Kidney (tissue), 14 donors: ENCODE results near the gene PDGFRB. TPM values are rescaled to one million over a fixed set of nuclear protein-coding genes. Genes with fewer than 3 reads are reported as not detected.

Experiments used
- DNase-seq, 5 donors: peaks; one replicate each; pipeline ENCODE4 v3.0.0-alpha.2; 2013 to 2020
- FAIRE-seq: peaks from 2 replicates; lab custom pipeline; 2012; peaks lifted over from hg19 to GRCh38; lab: Jason Lieb, UNC
- H3K27ac ChIP-seq, 2 donors: one replicate each; pipeline ENCODE4 v1.7.0; 2013; ENCODE audit warnings: low read depth in 2 of 2, low read length in 2 of 2, inconsistent platforms in 1 of 2
- H3K27me3 ChIP-seq: one replicate; pipeline ENCODE4 v1.7.1; 2013; ENCODE audit warnings: low read length, inconsistent platforms; ENCODE audit not compliant: control insufficient read depth, insufficient read depth
- H3K36me3 ChIP-seq, 3 donors: one replicate each; pipeline versions ENCODE4 v1.7.0 to v1.7.1; 2013; ENCODE audit warnings: low read length in 3 of 3, control low read depth in 1 of 3, inconsistent platforms in 1 of 3; ENCODE audit not compliant: insufficient read depth in 3 of 3, control insufficient read depth in 2 of 3
- H3K4me1 ChIP-seq, 3 donors: one replicate each; pipeline versions ENCODE4 v1.7.0 to v1.7.1; 2013; ENCODE audit warnings: low read length in 3 of 3, inconsistent platforms in 1 of 3, low read depth in 1 of 3; ENCODE audit not compliant: control insufficient read depth in 2 of 3, insufficient read depth in 2 of 3
- H3K4me3 ChIP-seq, 3 donors: one replicate each; pipeline versions ENCODE4 v1.7.0 to v1.8.1; 2013; ENCODE audit warnings: low read length in 3 of 3, control low read depth in 1 of 3, inconsistent platforms in 1 of 3
- H3K9ac ChIP-seq, 3 donors: one replicate each; pipeline versions ENCODE4 v1.7.0 to v1.7.1; 2013; ENCODE audit warnings: low read length in 3 of 3, control low read depth in 1 of 3, inconsistent platforms in 1 of 3
- H3K9me3 ChIP-seq, 3 donors: one replicate each; pipeline versions ENCODE4 v1.7.0 to v1.7.1; 2013; ENCODE audit warnings: low read length in 3 of 3, control low read depth in 1 of 3, inconsistent platforms in 1 of 3; ENCODE audit not compliant: control insufficient read depth in 2 of 3, insufficient read depth in 1 of 3
- intact Hi-C: fragments of 100-400 bp; cut with DNase I; formaldehyde crosslinking; loops from one replicate; pipeline ENCODE4 v1.11.1; 2022
- polyA plus RNA-seq: library from polyadenylated mRNA; stranded (reverse); fragments of 350-450 nt; fragmentation: Illumina TruSeq; extraction: RNeasy Lipid Tissue Mini Kit (QIAGEN cat#74804); gene quantifications from one replicate; pipeline ENCODE4 v1.2.3, GENCODE V29; 2014; ENCODE audit warnings: low read depth, low replicate concordance; ENCODE audit not compliant: insufficient read depth
- total RNA-seq: library from RNA; stranded (reverse); fragmentation: NEBNext Ultra II Directional; extraction: Animal tissue kit (Norgen Biotek cat#: 25700); gene quantifications from one replicate; pipeline ENCODE4 v1.2.1, GENCODE V29; 2021
- TF ChIP-seq, protein P1 (sequence below): IDR thresholded peaks from 3 replicates; pipeline ENCODE4 v1.5.1; 2012; ENCODE audit warnings: mild to moderate bottlenecking, moderate library complexity, borderline replicate concordance; ENCODE audit not compliant: insufficient read depth; ENCODE audit errors: extremely low read depth
- donor health status: control.
- donor health status: control.
- donor health status: control.
- donor health status: control.
- donor health status: control.
- donor health status: DM: yes; HTN: yes; CAD: no.
- donor health status: Normal renal cell carcinoma (clear cell type).

The PDGFRB gene
- total and polyA plus RNA-seq, 2 donors from 2014 or later = 50.4 to 104 TPM

DNA sequence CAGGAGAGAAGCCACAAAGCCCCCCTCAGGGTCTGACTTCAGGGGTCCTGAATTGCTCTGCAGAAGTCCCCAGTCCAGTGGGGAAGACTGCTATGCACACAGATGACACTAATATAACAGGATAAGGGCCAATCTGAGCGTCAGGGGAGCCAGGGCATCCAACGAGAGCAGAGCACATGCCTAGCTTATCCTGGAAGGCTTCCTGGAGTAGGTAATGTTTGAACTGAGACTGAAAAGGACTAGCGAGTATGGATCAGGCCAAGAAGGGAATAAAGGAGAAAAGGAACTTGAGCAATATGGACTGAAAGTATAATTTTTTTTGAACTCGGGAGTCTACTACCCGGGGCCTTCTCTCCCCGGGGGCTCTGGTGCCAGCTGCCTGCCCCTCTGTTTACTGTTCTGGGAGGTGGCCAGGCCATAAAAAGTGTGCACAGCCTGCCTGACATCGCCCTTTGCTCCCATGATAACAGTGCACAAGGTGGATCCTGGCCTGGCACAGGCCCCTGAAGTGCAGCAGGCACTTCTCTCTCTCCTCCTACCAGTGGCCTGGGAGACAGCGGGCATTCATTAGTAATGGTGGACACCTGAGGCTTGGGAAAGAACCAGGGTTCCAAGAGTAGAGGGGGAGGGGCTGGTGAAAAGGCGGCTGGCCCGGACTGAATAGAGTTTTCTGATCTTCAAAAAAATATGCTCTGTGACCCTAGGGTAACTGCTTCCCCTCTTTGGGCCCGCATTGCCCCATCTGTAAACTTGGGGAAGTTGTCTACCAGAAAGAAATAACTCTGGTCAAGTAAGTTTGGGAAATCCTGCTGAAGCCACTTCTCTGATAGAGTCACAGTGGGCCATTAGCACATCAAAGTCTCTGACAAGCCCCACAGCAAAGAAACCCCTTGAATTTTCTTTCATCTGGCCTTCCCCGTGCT lies 29.6 kb upstream of the PDGFRB start:
- no peaks in the 10 kb centered on the region for H3K9me3 ChIP-seq
- intact Hi-C loops = no loop called here
- peaks cover 0 to 7% (median 6%) of the 10 kb centered on the region in 3 donors for H3K4me1 ChIP-seq
- no peak overlapping the region for H3K9ac ChIP-seq
- H3K27me3 ChIP-seq = peaks cover 4% of the 10 kb centered on the region
- no peak for DNase-seq
- TF ChIP-seq, protein P1, sequence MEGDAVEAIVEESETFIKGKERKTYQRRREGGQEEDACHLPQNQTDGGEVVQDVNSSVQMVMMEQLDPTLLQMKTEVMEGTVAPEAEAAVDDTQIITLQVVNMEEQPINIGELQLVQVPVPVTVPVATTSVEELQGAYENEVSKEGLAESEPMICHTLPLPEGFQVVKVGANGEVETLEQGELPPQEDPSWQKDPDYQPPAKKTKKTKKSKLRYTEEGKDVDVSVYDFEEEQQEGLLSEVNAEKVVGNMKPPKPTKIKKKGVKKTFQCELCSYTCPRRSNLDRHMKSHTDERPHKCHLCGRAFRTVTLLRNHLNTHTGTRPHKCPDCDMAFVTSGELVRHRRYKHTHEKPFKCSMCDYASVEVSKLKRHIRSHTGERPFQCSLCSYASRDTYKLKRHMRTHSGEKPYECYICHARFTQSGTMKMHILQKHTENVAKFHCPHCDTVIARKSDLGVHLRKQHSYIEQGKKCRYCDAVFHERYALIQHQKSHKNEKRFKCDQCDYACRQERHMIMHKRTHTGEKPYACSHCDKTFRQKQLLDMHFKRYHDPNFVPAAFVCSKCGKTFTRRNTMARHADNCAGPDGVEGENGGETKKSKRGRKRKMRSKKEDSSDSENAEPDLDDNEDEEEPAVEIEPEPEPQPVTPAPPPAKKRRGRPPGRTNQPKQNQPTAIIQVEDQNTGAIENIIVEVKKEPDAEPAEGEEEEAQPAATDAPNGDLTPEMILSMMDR = no peak
- H3K4me3 ChIP-seq = no peak overlapping the region
- FAIRE-seq = no peak
- H3K36me3 ChIP-seq = no peaks in the 10 kb centered on the region
- peak overlapping the region in 1 of 2 donors; percentile 27 for H3K27ac ChIP-seq

DNA sequence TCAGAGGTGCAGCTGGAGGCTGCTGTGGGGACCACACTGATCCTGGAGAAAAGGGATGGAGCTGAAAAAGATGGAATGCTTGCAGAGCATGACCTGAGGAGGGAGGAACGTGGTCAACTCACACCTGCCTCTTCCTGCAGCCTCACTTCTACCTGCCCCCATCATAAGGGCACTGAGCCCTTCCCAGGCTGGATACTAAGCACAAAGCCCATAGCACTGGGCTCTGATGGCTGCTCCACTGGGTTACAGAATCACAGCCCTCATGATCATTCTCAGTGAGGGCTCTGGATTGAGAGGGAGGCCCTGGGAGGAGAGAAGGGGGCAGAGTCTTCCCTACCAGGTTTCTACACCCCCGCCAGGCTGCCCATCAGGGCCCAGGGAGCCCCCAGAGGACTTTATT lies 28.4 kb upstream of the PDGFRB start:
- Histone ChIP-seq H3K36me3 (no peaks in the 10 kb centered on the region), H3K27me3 (no peaks in the 10 kb centered on the region), H3K9ac (no peak overlapping the region), H3K4me1 (peaks cover 0 to 16% (median 2%) of the 10 kb centered on the region in 3 donors), H3K4me3 (no peak overlapping the region), H3K27ac (no peak overlapping the region), H3K9me3 (no peaks in the 10 kb centered on the region)
- TF ChIP-seq, protein P1 = no peak
- no peak for FAIRE-seq
- DNase-seq = no peak
- intact Hi-C loops = no loop called here

DNA sequence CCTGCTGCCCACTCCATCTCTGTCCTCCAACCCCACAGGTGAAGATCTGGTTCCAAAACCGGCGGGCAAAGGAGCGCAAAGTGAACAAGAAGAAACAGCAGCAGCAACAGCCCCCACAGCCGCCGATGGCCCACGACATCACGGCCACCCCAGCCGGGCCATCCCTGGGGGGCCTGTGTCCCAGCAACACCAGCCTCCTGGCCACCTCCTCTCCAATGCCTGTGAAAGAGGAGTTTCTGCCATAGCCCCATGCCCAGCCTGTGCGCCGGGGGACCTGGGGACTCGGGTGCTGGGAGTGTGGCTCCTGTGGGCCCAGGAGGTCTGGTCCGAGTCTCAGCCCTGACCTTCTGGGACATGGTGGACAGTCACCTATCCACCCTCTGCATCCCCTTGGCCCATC lies 27.8 kb upstream of the PDGFRB start:
- no peak for DNase-seq
- no peak for FAIRE-seq
- H3K9me3 ChIP-seq = no peaks in the 10 kb centered on the region
- no peaks in the 10 kb centered on the region for H3K36me3 ChIP-seq
- no peak overlapping the region for H3K4me3 ChIP-seq
- intact Hi-C loops = no loop called here
- no peaks in the 10 kb centered on the region for H3K27me3 ChIP-seq
- H3K27ac ChIP-seq = no peak overlapping the region
- H3K9ac ChIP-seq = no peak overlapping the region
- peaks cover 0 to 18% (median 2%) of the 10 kb centered on the region in 3 donors for H3K4me1 ChIP-seq
- TF ChIP-seq, protein P1 = no peak
